ENCODE data around the gene MLC1.

MLC1 gene

GRCh38 chr22:50058061-50058905 lies 26.9 kb downstream of the MLC1 start, which contains the start of gene TTLL8:
TSS of gene TTLL8 (minus strand) at chr22:50058298.
- CTCF ChIA-PET: no interaction called here
- Histone ChIP-seq H3K4me3 (ENCODE audit: low read depth, low read length) (no peak within 1 kb of the TSS), H3K4me1 (ENCODE audit: control insufficient read depth, insufficient read depth, low read length) (no peaks in the 10 kb centered on the region), H3K27ac (ENCODE audit: extremely low read depth, low read depth, low read length) (no peak within 1 kb of the TSS), H3K9me3 (ENCODE audit: control insufficient read depth, insufficient read depth, low read depth, low read length) (no peaks in the 10 kb centered on the region), H3K36me3 (ENCODE audit: control insufficient read depth in 2 of 2, insufficient read depth in 1 of 2, low read length in 2 of 2) (no peaks in the 10 kb centered on the region)
- TF ChIP-seq YY1 (tag by site-specific recombination; IDR thresholded peaks at IDR 0.05): no peak
- TF ChIP-seq ZNF121 (tag by site-specific recombination; IDR thresholded peaks at IDR 0.05): no peak
- TF ChIP-seq, protein P1, sequence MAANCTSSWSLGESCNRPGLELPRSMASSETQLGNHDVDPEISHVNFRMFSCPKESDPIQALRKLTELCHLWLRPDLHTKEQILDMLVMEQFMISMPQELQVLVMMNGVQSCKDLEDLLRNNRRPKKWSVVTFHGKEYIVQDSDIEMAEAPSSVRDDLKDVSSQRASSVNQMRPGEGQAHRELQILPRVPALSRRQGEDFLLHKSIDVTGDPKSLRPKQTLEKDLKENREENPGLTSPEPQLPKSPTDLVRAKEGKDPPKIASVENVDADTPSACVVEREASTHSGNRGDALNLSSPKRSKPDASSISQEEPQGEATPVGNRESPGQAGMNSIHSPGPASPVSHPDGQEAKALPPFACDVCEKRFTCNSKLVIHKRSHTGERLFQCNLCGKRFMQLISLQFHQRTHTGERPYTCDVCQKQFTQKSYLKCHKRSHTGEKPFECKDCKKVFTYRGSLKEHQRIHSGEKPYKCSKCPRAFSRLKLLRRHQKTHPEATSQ (tag by site-specific recombination; IDR thresholded peaks at IDR 0.05): no peak
- TF ChIP-seq PATZ1 (tag by site-specific recombination; IDR thresholded peaks at IDR 0.05): no peak
- no peak for TF ChIP-seq ZNF223 (tag by site-specific recombination; IDR thresholded peaks at IDR 0.05)
- no peak for TF ChIP-seq ZNF112 (tag by site-specific recombination; IDR thresholded peaks at IDR 0.05)
- TF ChIP-seq ZNF274 (IDR thresholded peaks at IDR 0.05; ENCODE audit: low read length): no peak
- no peak for TF ChIP-seq ZNF274 (tag by site-specific recombination; IDR thresholded peaks at IDR 0.05; ENCODE audit: borderline replicate concordance)
- TF ChIP-seq ZNF433 (tag by site-specific recombination; IDR thresholded peaks at IDR 0.05; ENCODE audit: low read depth): no peak
- no peak for TF ChIP-seq ZNF146 (tag by site-specific recombination; IDR thresholded peaks at IDR 0.05)
- TF ChIP-seq ZNF837 (tag by site-specific recombination; IDR thresholded peaks at IDR 0.05): no peak
- no peak for TF ChIP-seq ZNF521 (tag by site-specific recombination; IDR thresholded peaks at IDR 0.05)
- no peak for TF ChIP-seq ZNF514 (tag by site-specific recombination; IDR thresholded peaks at IDR 0.05)
- TF ChIP-seq ZNF501 (tag by site-specific recombination; IDR thresholded peaks at IDR 0.05): no peak
- no peak for TF ChIP-seq PRDM6 (tag by site-specific recombination; IDR thresholded peaks at IDR 0.05)
- POLR2A ChIA-PET: no interaction called here

GRCh38 chr22:50057278-50058060 lies 27.8 kb downstream of the MLC1 start:
- ChIA-PET POLR2A (no interaction called here), CTCF (no interaction called here)
- no peaks in the 10 kb centered on the region for H3K4me1 ChIP-seq (ENCODE audit: control insufficient read depth, insufficient read depth, low read length)
- TF ChIP-seq ZFHX2 (tag by site-specific recombination; conservative IDR thresholded peaks at IDR 0.05): peak; percentile 45; the same call in 1 of the 2 replicates
- TF ChIP-seq ZNF529 (tag by site-specific recombination; IDR thresholded peaks at IDR 0.05; ENCODE audit: insufficient replicate concordance): no peak
- TF ChIP-seq ZBTB10 (tag by site-specific recombination; IDR thresholded peaks at IDR 0.05): peak; percentile 42; the same call in 1 of the 2 replicates
- TF ChIP-seq EGR2 (tag by site-specific recombination; IDR thresholded peaks at IDR 0.05; ENCODE audit: low read depth): 0 out of 2 replicates have a peak, but pooled peaks have one; percentile 32
- no peak for TF ChIP-seq WT1 (tag by site-specific recombination; IDR thresholded peaks at IDR 0.05)
- TF ChIP-seq SP2 (tag by site-specific recombination; IDR thresholded peaks at IDR 0.05): peak; percentile 21; the same call in 1 of the 2 replicates
- no peaks in the 10 kb centered on the region for H3K9me3 ChIP-seq (ENCODE audit: control insufficient read depth, insufficient read depth, low read depth, low read length)
- no peaks in the 10 kb centered on the region for H3K36me3 ChIP-seq (ENCODE audit: control insufficient read depth in 2 of 2, insufficient read depth in 1 of 2, low read length in 2 of 2)
- H3K27ac ChIP-seq (ENCODE audit: extremely low read depth, low read depth, low read length): no peak overlapping the region
- H3K4me3 ChIP-seq (ENCODE audit: low read depth, low read length): no peak overlapping the region

All from HEK293 (cell line).